ENCODE measurements around the gene CERS6.

- TF ChIP-seq, protein P1, sequence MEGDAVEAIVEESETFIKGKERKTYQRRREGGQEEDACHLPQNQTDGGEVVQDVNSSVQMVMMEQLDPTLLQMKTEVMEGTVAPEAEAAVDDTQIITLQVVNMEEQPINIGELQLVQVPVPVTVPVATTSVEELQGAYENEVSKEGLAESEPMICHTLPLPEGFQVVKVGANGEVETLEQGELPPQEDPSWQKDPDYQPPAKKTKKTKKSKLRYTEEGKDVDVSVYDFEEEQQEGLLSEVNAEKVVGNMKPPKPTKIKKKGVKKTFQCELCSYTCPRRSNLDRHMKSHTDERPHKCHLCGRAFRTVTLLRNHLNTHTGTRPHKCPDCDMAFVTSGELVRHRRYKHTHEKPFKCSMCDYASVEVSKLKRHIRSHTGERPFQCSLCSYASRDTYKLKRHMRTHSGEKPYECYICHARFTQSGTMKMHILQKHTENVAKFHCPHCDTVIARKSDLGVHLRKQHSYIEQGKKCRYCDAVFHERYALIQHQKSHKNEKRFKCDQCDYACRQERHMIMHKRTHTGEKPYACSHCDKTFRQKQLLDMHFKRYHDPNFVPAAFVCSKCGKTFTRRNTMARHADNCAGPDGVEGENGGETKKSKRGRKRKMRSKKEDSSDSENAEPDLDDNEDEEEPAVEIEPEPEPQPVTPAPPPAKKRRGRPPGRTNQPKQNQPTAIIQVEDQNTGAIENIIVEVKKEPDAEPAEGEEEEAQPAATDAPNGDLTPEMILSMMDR (IDR thresholded peaks at IDR 0.05) = no peak
- TF ChIP-seq EP300 (IDR thresholded peaks at IDR 0.05) (no peak), POLR2A (IDR thresholded peaks at IDR 0.05) (no peak)
Measured at GRCh38 chr2:168461942-168462331, 5.9 kb downstream of the CERS6 start.
